Hepatocyte (in vitro differentiated cells): ENCODE measurements around the gene WNT7A.

Experiments used
- EZH2 ChIP-seq: fragments of 200-600 bp; sonication (generic); IDR thresholded peaks from 2 replicates; pipeline ENCODE4 v1.6.1; 2016; ENCODE audit warnings: antibody characterized with exemption, mild to moderate bottlenecking, borderline replicate concordance
- TF ChIP-seq, protein P1 (sequence below): fragments of 200-600 bp; sonication (generic); IDR thresholded peaks from 2 replicates; pipeline ENCODE4 v1.5.1; 2016; ENCODE audit warnings: antibody characterized with exemption, mild to moderate bottlenecking; ENCODE audit not compliant: poor library complexity

DNA sequence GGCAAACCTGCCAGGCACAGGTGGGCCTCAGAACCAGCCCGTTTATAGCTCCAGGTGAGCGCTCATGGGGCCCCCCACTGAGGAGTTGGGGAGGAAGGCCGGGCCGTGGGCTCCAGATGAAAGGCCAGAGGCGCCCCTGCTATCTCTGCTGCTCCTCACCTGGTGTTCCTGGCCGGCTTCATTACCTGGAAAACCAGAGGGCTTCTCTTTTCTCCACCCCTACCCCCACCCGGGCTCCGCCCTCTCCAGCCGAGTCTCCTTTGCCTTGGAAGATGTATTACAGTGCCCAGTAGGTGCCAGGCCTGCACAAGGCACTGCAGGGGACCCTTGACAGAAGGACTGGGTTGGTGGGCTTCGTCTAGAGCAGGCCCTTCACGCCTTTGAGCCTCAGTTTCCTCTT lies 111.4 kb downstream of the WNT7A start:
- TF ChIP-seq EZH2: no peak
- TF ChIP-seq, protein P1, sequence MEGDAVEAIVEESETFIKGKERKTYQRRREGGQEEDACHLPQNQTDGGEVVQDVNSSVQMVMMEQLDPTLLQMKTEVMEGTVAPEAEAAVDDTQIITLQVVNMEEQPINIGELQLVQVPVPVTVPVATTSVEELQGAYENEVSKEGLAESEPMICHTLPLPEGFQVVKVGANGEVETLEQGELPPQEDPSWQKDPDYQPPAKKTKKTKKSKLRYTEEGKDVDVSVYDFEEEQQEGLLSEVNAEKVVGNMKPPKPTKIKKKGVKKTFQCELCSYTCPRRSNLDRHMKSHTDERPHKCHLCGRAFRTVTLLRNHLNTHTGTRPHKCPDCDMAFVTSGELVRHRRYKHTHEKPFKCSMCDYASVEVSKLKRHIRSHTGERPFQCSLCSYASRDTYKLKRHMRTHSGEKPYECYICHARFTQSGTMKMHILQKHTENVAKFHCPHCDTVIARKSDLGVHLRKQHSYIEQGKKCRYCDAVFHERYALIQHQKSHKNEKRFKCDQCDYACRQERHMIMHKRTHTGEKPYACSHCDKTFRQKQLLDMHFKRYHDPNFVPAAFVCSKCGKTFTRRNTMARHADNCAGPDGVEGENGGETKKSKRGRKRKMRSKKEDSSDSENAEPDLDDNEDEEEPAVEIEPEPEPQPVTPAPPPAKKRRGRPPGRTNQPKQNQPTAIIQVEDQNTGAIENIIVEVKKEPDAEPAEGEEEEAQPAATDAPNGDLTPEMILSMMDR: no peak
